ENCODE data around the gene CFI. TPM values are rescaled to one million over a fixed set of nuclear protein-coding genes. Genes with fewer than 3 reads are reported as not detected.

The CFI gene
- total and polyA plus RNA-seq, 12 donors: 5.9 to 219 (median 77.1) TPM

DNA sequence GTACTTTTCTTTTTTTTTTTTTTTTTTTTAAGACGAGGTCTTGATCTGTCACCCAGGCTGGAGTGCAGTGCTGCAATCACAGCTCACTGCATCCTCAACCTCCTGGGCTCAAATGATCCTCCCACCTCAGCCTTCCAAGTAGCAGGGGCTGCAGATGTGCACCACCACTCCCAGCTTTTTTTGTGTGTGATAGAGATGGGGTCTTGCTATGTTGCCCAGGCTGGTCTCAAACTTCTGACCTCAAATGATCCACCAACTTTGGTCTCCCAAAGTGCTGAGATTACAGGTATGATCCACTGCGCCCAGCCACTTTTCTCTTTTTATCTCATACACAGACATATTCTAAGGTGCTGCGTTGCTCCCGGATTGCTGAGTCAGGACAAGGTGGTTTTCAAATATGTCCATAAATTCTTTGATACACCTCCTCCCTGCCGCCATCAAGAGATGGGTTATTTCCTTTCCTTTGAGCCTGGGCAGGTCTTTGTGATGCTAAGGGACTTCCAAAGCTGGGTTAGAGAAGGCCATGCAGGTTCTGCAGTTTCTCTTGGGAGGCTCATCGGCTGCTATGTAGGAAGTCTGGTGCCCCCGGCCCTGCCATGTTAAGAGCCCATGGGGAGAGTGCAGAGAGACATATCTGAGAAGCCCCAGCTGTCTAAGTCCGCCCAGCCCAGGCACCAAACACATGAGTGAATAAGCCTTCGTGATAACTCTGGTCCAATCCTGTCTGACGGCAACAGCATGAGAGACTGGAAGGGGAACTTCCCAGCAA, 63.5 kb downstream of the CFI start:
- Histone ChIP-seq H3K27me3 (no peaks in the 10 kb centered on the region), H3K36me3 (replicated peaks in 1 of 2) (no peaks in the 10 kb centered on the region), H3K4me1 (replicated peaks in 1 of 2) (no peaks in the 10 kb centered on the region), H3K27ac (no peak overlapping the region), H3K9me3 (replicated peaks in 1 of 3) (no peaks in the 10 kb centered on the region), H3K4me3 (no peak overlapping the region)
- WGBS, 4 donors: 88 to 93% (median 91%) methylated on average over 10 of the region's 10 CpGs
- intact Hi-C loops (cut with DNase I): no loop called here
- DNase-seq: no peak
- TF ChIP-seq, protein P1, sequence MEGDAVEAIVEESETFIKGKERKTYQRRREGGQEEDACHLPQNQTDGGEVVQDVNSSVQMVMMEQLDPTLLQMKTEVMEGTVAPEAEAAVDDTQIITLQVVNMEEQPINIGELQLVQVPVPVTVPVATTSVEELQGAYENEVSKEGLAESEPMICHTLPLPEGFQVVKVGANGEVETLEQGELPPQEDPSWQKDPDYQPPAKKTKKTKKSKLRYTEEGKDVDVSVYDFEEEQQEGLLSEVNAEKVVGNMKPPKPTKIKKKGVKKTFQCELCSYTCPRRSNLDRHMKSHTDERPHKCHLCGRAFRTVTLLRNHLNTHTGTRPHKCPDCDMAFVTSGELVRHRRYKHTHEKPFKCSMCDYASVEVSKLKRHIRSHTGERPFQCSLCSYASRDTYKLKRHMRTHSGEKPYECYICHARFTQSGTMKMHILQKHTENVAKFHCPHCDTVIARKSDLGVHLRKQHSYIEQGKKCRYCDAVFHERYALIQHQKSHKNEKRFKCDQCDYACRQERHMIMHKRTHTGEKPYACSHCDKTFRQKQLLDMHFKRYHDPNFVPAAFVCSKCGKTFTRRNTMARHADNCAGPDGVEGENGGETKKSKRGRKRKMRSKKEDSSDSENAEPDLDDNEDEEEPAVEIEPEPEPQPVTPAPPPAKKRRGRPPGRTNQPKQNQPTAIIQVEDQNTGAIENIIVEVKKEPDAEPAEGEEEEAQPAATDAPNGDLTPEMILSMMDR (IDR thresholded peaks at IDR 0.05): no peak
- no peak for TF ChIP-seq POLR2A (IDR thresholded peaks at IDR 0.05)

DNA sequence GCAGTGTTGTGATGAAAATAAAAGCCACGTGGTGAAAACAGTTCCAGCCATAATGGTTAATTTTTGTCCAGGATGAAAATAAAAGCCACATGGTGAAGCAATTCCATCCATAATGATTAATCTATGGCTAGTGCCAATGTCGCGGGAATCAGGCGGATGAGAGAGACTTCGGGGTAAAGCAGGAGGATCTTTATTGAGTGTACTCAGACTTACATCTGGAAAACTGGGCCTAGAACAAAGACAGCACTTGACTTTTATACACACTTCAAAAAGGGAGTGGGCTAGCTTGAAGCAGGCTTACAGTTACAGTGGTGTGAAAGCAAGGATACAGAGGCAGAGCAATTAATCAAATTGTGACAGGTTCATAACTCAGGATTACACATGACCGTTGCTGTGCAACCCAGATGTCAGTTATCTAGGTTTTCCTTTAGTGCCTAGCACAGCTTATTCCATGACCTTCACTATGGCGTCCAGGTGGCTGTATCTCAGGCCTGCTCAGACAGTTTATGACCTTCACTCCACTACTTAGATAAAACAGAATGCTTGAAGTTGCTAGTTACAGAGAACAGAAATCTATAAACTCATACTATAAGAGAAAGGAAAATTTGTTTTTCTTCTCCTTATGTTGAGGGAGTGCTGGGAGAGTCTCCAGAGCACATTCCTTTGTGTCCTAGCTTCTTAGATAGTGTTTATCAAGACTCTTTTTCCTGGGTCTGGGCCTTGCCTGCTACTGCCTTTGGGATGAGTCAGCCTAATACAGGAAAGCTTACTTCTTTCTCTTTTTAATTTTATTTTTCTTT, 66.0 kb downstream of the CFI start:
- 64 to 69% (median 66%) methylated on average over 7 of the region's 7 CpGs for WGBS, 4 donors
- no peaks in the 10 kb centered on the region for H3K27me3 ChIP-seq
- H3K4me1 ChIP-seq (replicated peaks in 1 of 2): no peaks in the 10 kb centered on the region
- no peaks in the 10 kb centered on the region for H3K9me3 ChIP-seq (replicated peaks in 1 of 3)
- DNase-seq: peak in 4 of 7 donors; percentile 17 to 36 (median 25)
- no peaks in the 10 kb centered on the region for H3K36me3 ChIP-seq (replicated peaks in 1 of 2)
- no peak overlapping the region for H3K4me3 ChIP-seq
- intact Hi-C loops (cut with DNase I): no loop called here
- peak overlapping the region in 3 of 5 donors; percentile 14 to 60 (median 36) for H3K27ac ChIP-seq
- TF ChIP-seq POLR2A (IDR thresholded peaks at IDR 0.05): no peak
- TF ChIP-seq, protein P1 (IDR thresholded peaks at IDR 0.05): no peak

DNA sequence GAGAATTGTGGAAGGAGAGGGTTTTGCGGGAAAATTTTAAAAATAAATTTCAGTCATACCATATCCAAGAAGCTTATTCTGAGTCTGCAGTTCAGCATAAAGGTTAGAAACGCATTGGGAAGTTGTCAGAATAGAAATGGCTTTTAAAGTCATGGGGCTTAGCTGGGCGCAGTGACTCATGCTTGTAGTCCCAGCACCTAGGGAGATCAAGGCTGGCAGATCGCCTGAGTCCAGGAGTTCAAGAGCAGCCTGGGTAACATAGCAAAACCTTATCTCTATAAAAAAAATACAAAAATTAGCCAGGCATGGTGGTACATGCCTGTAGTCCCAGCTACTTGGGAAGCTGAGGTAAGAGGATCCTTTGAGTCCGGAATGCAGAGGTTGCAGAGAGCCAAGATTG, 68.1 kb downstream of the CFI start:
- TF ChIP-seq, protein P1 (IDR thresholded peaks at IDR 0.05): no peak
- no peak for TF ChIP-seq POLR2A (IDR thresholded peaks at IDR 0.05)
- no peaks in the 10 kb centered on the region for H3K36me3 ChIP-seq (replicated peaks in 1 of 2)
- no peaks in the 10 kb centered on the region for H3K9me3 ChIP-seq (replicated peaks in 1 of 3)
- no peak overlapping the region for H3K4me3 ChIP-seq
- intact Hi-C loops (cut with DNase I): no loop called here
- no peak overlapping the region for H3K27ac ChIP-seq
- H3K27me3 ChIP-seq: no peaks in the 10 kb centered on the region
- WGBS, 4 donors: 84 to 93% (median 89%) methylated on average over 5 of the region's 5 CpGs
- DNase-seq: no peak
- peaks cover 0 to 3% of the 10 kb centered on the region in 2 donors for H3K4me1 ChIP-seq (replicated peaks in 1 of 2)
